Peyer's patch (tissue), 4 donors: ENCODE data around the gene F5.

Experiments used
- CTCF ChIP-seq, 6 experiments: fragments of 450-650 bp in 4 of 6; fragments of 200-600 bp in 2 of 6; sonication (generic) in 1 of 6; IDR thresholded peaks; one replicate each; pipeline ENCODE4 v1.5.1; 2017 to 2019; ENCODE audit warnings: antibody characterized with exemption in 6 of 6, mild to moderate bottlenecking in 3 of 6, moderate library complexity in 1 of 6
- POLR2A ChIP-seq, 2 donors: fragments of 450-650 bp; IDR thresholded peaks; one replicate each; pipeline ENCODE4 v1.5.1; 2017; ENCODE audit warnings: antibody characterized with exemption in 2 of 2, mild to moderate bottlenecking in 2 of 2, moderate library complexity in 2 of 2

- TF ChIP-seq CTCF (IDR thresholded peaks at IDR 0.05) (no peak), POLR2A (IDR thresholded peaks at IDR 0.05) (no peak)
Measured at GRCh38 chr1:169634877-169635276, 48.6 kb upstream of the F5 start.
